D721Med (cell line): ENCODE measurements around the gene ZNF830.
A peak's percentile ranks its signal among the peaks of the same experiment; 100 is the strongest.

ENCODE experiments used
- DNase-seq: peaks from one replicate; pipeline ENCODE4 v3.0.0; 2011; ENCODE audit warnings: low spot score; ENCODE audit not compliant: insufficient read length
- FAIRE-seq: peaks from 2 replicates; lab custom pipeline; 2011; peaks lifted over from hg19 to GRCh38; lab: Jason Lieb, UNC
- TF ChIP-seq, protein P1 (sequence below): IDR thresholded peaks from 2 replicates; pipeline ENCODE4 v1.5.1; 2012; ENCODE audit warnings: mild to moderate bottlenecking, control low read depth; ENCODE audit not compliant: insufficient read depth; ENCODE audit errors: missing control alignments

The ZNF830 gene

DNA sequence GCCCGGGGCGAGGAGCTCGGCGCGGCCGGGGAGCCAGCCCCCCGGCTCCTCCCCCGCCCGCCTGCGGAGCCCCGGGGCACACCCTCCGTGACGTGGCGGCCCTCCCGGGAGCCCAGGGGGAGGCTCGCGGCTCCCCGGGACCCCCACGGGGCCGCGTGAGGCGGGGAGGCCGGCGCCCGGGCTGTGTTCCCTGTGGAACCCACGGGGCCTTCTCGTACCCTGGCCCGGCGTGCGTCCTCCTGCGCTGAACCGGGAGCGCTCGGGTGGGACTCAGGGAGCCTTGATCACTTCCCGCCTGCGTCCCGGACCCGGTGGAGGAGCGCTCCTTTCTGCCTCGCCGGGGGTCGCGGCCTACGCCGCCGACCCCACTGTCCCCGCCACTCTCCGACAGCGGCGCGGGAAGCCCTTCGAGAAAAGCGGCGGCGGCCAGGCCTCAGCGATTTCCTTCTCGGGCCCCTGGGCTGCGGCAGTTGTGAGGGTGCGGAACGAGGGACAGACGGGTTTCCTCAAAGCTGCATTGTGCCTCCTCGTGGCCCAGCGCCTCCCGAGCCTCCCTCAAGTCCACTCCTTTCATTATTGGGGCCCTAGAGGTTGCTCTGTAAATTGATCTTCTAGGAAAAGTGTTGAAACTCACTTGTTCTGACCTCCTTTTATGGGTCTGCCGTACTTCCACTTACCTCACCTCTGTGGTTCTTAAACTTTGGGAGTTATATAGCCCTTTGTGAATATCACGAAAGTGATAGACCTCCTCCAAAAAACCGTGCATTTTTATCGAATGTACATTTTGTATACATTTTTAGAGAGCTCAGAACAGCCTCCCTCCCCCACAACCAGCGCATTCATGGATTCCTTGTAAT is 19.6 kb downstream of the ZNF830 start:
- TF ChIP-seq, protein P1, sequence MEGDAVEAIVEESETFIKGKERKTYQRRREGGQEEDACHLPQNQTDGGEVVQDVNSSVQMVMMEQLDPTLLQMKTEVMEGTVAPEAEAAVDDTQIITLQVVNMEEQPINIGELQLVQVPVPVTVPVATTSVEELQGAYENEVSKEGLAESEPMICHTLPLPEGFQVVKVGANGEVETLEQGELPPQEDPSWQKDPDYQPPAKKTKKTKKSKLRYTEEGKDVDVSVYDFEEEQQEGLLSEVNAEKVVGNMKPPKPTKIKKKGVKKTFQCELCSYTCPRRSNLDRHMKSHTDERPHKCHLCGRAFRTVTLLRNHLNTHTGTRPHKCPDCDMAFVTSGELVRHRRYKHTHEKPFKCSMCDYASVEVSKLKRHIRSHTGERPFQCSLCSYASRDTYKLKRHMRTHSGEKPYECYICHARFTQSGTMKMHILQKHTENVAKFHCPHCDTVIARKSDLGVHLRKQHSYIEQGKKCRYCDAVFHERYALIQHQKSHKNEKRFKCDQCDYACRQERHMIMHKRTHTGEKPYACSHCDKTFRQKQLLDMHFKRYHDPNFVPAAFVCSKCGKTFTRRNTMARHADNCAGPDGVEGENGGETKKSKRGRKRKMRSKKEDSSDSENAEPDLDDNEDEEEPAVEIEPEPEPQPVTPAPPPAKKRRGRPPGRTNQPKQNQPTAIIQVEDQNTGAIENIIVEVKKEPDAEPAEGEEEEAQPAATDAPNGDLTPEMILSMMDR = peak; percentile 32
- FAIRE-seq (no peak), DNase-seq (peak; percentile 60)

DNA sequence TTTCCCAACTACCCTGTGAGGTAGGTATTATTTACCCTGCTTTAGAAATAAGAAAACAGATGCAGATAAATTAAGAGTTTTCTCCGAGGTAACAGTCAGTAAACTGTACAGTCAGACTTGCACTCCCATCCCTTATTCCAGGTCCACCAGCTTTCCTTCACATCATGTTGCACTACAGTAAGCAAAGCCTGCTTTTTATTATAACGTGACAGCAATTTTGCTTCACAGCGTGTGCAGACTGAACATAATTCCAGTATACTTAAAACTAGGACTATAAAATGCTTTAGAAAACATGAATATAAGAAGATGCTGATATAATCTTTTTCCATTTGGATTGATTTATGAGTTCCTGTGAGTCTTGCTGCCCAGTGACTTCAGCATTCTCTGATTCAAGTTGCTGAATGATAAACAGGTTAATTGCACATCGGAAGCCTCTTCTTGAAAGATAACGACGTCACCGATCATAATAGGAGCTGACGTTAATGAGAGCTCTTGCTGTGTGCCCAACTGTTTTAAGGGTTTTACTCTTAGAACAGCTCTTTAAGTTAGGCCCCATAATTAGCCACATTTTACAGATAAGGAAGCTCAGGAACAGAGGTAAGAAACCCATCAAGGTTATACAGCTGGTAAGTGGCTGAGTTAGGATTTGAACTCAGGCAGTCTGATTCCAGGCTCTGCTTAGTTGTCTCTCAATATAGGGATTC is 20.4 kb downstream of the ZNF830 start:
- no peak for FAIRE-seq
- TF ChIP-seq, protein P1 = no peak
- DNase-seq = no peak

DNA sequence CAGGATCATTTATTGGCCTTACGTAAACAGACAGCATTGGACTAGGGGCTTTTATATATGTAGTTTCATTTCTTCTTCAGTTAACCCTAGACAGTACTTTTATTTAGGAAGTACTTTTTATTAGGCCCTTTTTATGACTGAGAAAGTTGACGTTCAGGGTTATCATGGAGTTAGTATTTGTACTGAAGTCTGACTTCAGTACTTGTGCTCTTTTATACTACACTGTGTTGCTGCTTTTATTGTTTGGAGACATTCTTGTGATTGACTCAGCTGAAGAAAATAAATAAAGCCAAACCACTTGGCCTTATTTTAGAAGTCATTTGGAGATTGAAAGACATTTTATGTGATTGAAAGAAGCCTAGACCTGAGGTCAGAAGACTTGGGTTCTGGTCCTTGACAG is 25.9 kb downstream of the ZNF830 start:
- DNase-seq (no peak), FAIRE-seq (no peak)
- TF ChIP-seq, protein P1 = no peak

DNA sequence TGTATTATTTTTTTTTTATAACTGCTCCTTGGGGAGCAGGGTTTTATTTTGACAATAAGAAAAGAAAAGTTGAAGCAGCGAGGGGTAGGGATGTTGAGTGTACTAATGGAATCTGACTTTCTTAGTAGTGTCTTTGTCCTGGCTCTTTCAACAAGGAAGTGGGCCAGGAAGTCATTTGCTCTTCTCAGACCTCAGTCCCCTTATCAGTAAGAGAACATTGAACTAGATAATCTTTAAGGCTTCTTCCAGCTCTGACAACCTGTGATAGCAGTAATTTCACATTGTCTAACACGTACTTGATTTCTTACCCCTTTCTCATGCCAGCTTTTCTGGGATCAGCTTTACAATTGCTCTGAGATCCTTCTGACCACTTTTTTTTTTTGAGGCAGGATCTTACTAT is 27.3 kb downstream of the ZNF830 start:
- no peak for FAIRE-seq
- no peak for DNase-seq
- TF ChIP-seq, protein P1 = no peak

DNA sequence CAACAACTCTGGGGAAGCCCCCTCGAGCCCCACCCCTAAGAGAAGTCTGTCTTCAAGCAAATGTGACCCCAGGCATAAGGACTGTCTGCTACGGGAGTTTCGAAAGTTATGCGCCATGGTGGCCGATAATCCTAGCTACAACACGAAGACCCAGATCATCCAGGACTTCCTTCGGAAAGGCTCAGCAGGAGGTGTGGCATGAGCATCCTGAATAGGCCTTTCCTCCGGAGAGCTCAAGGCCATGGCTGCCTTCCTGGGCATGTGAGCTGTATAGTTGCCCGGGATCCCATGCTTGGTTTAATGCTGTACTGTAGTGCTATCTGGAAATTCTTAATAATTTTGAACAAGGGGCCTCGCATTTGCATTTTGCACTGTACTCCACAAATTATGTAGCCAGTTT is 28.1 kb downstream of the ZNF830 start:
- TF ChIP-seq, protein P1 = no peak
- FAIRE-seq (no peak), DNase-seq (no peak)

DNA sequence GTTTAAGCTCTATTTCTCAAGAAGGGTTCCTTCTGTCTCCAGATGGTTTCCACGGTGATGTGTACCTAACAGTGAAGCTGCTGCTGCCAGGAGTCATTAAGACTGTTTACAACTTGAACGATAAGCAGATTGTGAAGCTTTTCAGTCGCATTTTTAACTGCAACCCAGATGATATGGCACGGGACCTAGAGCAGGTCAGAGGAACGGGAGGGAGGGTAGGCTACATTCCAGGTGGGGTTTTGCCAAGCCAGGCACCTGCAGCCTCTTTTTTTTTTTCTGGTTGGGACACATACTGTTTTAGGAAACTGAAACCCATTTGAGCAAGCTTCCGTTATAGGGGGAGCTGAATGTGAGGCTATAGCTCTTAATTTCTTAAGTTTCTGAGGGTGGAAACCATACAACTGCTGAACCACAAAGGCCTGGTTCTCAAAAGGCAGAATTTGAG is 29.6 kb downstream of the ZNF830 start:
- FAIRE-seq (no peak), DNase-seq (no peak)
- TF ChIP-seq, protein P1 = no peak
